ENCODE measurements around the gene CSKMT. TPM values are rescaled to one million over a fixed set of nuclear protein-coding genes. Genes with fewer than 3 reads are reported as not detected.

Gene CSKMT
- total RNA-seq, 1 experiment from 2014 or later: 49.2 TPM

DNA sequence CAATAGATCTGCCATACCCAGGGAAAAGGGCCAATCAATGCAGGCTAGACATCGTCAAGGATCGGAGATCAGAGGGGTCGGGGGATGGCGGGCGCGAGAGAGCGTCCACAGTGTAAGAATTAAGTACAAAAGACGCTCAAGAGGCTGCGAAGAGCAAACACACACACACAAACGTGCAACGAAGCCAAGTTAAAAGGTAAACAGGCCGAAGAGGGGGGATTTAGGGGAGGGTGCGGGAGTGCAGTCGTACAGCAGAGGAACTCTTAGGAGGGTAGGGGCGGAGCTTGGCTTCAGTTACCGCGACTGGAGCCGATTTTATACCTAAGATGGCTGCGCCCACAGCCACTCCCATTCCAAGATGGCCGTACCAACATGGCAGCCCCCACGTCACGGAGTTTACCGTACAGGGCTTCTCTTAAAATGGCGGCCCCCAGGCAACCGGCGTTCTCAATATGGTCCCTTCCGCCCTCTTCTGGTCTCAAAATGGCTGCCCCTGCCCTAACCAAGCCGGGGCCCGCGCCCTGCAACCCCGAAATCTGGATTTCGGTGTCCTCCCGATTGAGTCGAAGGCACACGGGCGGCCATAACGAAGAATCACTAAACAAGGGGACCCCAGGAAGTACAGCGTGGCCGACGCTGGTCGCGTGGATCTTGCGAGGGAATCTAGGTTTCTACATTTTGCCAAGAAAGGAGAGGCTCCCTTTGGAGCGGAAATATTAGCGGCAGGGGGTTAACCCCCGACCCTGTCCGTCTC lies 44.3 kb downstream of the CSKMT start:
- Histone ChIP-seq H3K23ac (ENCODE audit: insufficient read length, low read depth, low read length) (no peak overlapping the region), H3K14ac (ENCODE audit: insufficient read depth, low read length) (peak overlapping the region; percentile 93), H3K9me3 (ENCODE audit: control insufficient read depth, low read depth, low read length) (no peaks in the 10 kb centered on the region), H3K4ac (ENCODE audit: low read depth, low read length) (no peak overlapping the region), H3K56ac (ENCODE audit: insufficient read length, low read depth, low read length) (peak overlapping the region; percentile 7), H3K4me1 (ENCODE audit: insufficient read depth, low read length) (peaks cover 2% of the 10 kb centered on the region; the same call in 1 of the 2 replicates), H2AFZ (ENCODE audit: low read length) (peak overlapping the region; percentile 35), H3K79me2 (ENCODE audit: insufficient read depth, low read length) (no peaks in the 10 kb centered on the region; the same call in 1 of the 2 replicates), H3K27ac (ENCODE audit: insufficient read length, low read depth, low read length) (peak overlapping the region; percentile 92), H2BK15ac (ENCODE audit: low read depth, low read length) (no peak overlapping the region), H2BK120ac (ENCODE audit: low read depth, low read length, poor library complexity, severe bottlenecking) (no peak overlapping the region), H3K9ac (ENCODE audit: extremely low read depth, insufficient read length, low read length) (peak overlapping the region; percentile 91), H2BK20ac (ENCODE audit: low read depth, low read length, poor library complexity, severe bottlenecking) (no peak overlapping the region), H4K8ac (replicated peaks; ENCODE audit: insufficient read length, low read depth, low read length) (no peak overlapping the region), H4K20me1 (ENCODE audit: control insufficient read depth, insufficient read depth, insufficient read length) (no peaks in the 10 kb centered on the region), H2BK12ac (ENCODE audit: insufficient read length, low read depth, low read length) (no peak overlapping the region), H3K18ac (ENCODE audit: insufficient read length, low read depth, low read length) (peak overlapping the region; percentile 96), H4K5ac (ENCODE audit: insufficient read length, low read depth, low read length) (peak overlapping the region; percentile 97), H2BK5ac (ENCODE audit: insufficient read length, low read length) (peak overlapping the region; percentile 92), H2AK5ac (ENCODE audit: insufficient read length, low read length) (no peak overlapping the region), H3K4me2 (ENCODE audit: insufficient read depth, insufficient read length, low read length) (peak overlapping the region; percentile 99), H3K79me1 (ENCODE audit: insufficient read depth, low read depth, low read length, poor library complexity, severe bottlenecking) (no peaks in the 10 kb centered on the region), H4K91ac (ENCODE audit: insufficient read length, low read depth, low read length) (peak overlapping the region; percentile 10), H3K27me3 (ENCODE audit: insufficient read depth, low read length) (no peaks in the 10 kb centered on the region), H3K23me2 (ENCODE audit: insufficient read length, low read depth, low read length, poor library complexity, severe bottlenecking) (peaks cover 28% of the 10 kb centered on the region), H3T11ph (ENCODE audit: low read length) (peak overlapping the region; percentile 23)
- H3K27ac Mint-ChIP-seq: peak overlapping the region; percentile 100
- TF ChIP-seq CTCF (conservative IDR thresholded peaks at IDR 0.05): no peak
- WGBS (ENCODE audit: extremely low coverage, insufficient read length, low lambda C conversion rate): no CpG with 5 or more reads among the region's 47 CpGs
- H3K9me3 Mint-ChIP-seq: no peaks in the 10 kb centered on the region; a peak in 1 of 5 replicates
- DNase-seq: peak; percentile 98
- peaks cover 47 to 52% of the 10 kb centered on the region in 2 experiments for H3K4me1 Mint-ChIP-seq
- H3K4me3 Mint-ChIP-seq: peak overlapping the region; percentile 84 to 91
- H3K27me3 Mint-ChIP-seq (ENCODE audit: low read depth): no peaks in the 10 kb centered on the region
- peaks cover 26 to 50% (median 38%) of the 10 kb centered on the region in 3 experiments for H3K36me3 Mint-ChIP-seq (ENCODE audit: insufficient read depth in 1 of 3, low read depth in 3 of 3)
